HepG2 (cell line): ENCODE measurements around the gene CNKSR3. TPM values are rescaled to one million over a fixed set of nuclear protein-coding genes. Genes with fewer than 3 reads are reported as not detected.

ENCODE experiments used
- ATAC-seq: fragments of 200-7000 bp; cut with Tn5 transposase; 3 replicates; pipeline ENCODE4 v1.9.1; 2020; ENCODE audit warnings: mild to moderate bottlenecking, moderate library complexity
- BruUV-seq: library from RNA; stranded (reverse); fragments of 400-500 nt; replicated peaks from 2 replicates; lab custom pipeline; 2021; lab: Mats Ljungman, UMichigan
- CTCF ChIA-PET: fragments of 300-600 bp; formaldehyde crosslinking; extraction: SDS; loops from one replicate; lab custom pipeline; 2021; ENCODE audit warnings: low total read pairs, inconsistent platforms, low intra/inter-chr PET ratio; lab: Yijun Ruan, JAX
- POLR2A ChIA-PET: fragments of 350-600 bp; sonication (Branson Sonifier 250); formaldehyde crosslinking; loops from one replicate; lab custom pipeline; 2020; ENCODE audit warnings: antibody characterized with exemption, inconsistent platforms; lab: Yijun Ruan, JAX
- DNase-seq: peaks from one replicate; pipeline ENCODE4 v3.0.0-alpha.2; 2015; ENCODE audit warnings: low spot score
- FAIRE-seq: peaks from 3 replicates; lab custom pipeline; 2011; peaks lifted over from hg19 to GRCh38; lab: Jason Lieb, UNC
- H2AFZ ChIP-seq: one replicate; pipeline ENCODE4 v1.6.1; 2011; ENCODE audit warnings: low read length, inconsistent platforms
- H3K27ac ChIP-seq: fragments of 300-600 bp; 3 replicates; pipeline ENCODE4 v1.8.0; 2011; ENCODE audit warnings: mixed run types, mild to moderate bottlenecking, mixed read lengths, low read length, inconsistent platforms; ENCODE audit not compliant: insufficient read depth; ENCODE audit errors: extremely low read length
- H3K27me3 ChIP-seq, 2 experiments: fragments of 200-600 bp in 1 of 2; 2 replicates in 1 of 2; 3 replicates in 1 of 2; pipeline versions ENCODE4 v1.6.0 to v1.8.0; 2011; ENCODE audit warnings: low read length in 2 of 2, mild to moderate bottlenecking in 2 of 2, moderate library complexity in 2 of 2, inconsistent platforms in 1 of 2; ENCODE audit not compliant: insufficient read depth in 2 of 2, control insufficient read depth in 1 of 2
- H3K36me3 ChIP-seq, 2 experiments: fragments of 200-600 bp in 1 of 2; replicated peaks in 1 of 2; 2 replicates in 1 of 2; 3 replicates in 1 of 2; pipeline versions ENCODE4 v1.5.1 to v1.8.0; 2011; ENCODE audit warnings: low read length in 2 of 2, inconsistent platforms in 1 of 2; ENCODE audit not compliant: insufficient read depth in 2 of 2, control insufficient read depth in 1 of 2
- H3K4me1 ChIP-seq: 2 replicates; pipeline ENCODE4 v1.5.1; 2012; ENCODE audit warnings: low read length, inconsistent platforms; ENCODE audit not compliant: insufficient read depth
- H3K4me2 ChIP-seq: 2 replicates; pipeline ENCODE4 v1.6.0; 2011; ENCODE audit warnings: low read depth, low read length, inconsistent platforms
- H3K4me3 ChIP-seq, 3 experiments: fragments of 200-600 bp in 1 of 3; sonication (generic), shearing (Covaris generic) in 1 of 3; replicated peaks in 1 of 3; 2 replicates each; pipeline ENCODE4 v1.5.1; 2011 to 2016; ENCODE audit warnings: low read length in 3 of 3, inconsistent platforms in 2 of 3, low read depth in 2 of 3, mild to moderate bottlenecking in 2 of 3, control low read depth in 1 of 3, mixed read lengths in 1 of 3; ENCODE audit not compliant: insufficient read depth in 1 of 3
- H3K79me2 ChIP-seq: one replicate; pipeline ENCODE4 v1.6.1; 2011; ENCODE audit warnings: low read length, inconsistent platforms; ENCODE audit not compliant: insufficient read depth
- H3K9ac ChIP-seq: 2 replicates; pipeline ENCODE4 v1.6.0; 2011; ENCODE audit warnings: mild to moderate bottlenecking, low read depth, low read length, inconsistent platforms; ENCODE audit not compliant: insufficient read depth
- H3K9me3 ChIP-seq: 2 replicates; pipeline ENCODE4 v1.5.1; 2012; ENCODE audit warnings: mild to moderate bottlenecking, low read length
- H4K20me1 ChIP-seq: 2 replicates; pipeline ENCODE4 v1.6.0; 2011; ENCODE audit warnings: inconsistent platforms, mild to moderate bottlenecking, low read length, moderate library complexity; ENCODE audit not compliant: insufficient read depth
- ATF7 ChIP-seq, 2 experiments: fragments of 450-650 bp in 1 of 2; sonication (generic) in 1 of 2; formaldehyde crosslinking in 1 of 2; IDR thresholded peaks; 2 replicates each; pipeline versions ENCODE4 v1.4.0 to v1.6.1; 2016 to 2020; ENCODE audit warnings: antibody characterized with exemption in 1 of 2, mild to moderate bottlenecking in 1 of 2, missing genetic modification reagents in 1 of 2
- IRX3 ChIP-seq: sonication (generic); formaldehyde crosslinking; IDR thresholded peaks from 2 replicates; pipeline ENCODE4 v1.8.1; 2023; ENCODE audit warnings: mild to moderate bottlenecking, low read depth, missing genetic modification reagents, borderline replicate concordance
- NFIC ChIP-seq: IDR thresholded peaks from 2 replicates; pipeline ENCODE4 v1.6.1; 2012; ENCODE audit warnings: mild to moderate bottlenecking, low read length, inconsistent platforms
- SCMH1 ChIP-seq: sonication (generic); formaldehyde crosslinking; IDR thresholded peaks from 2 replicates; pipeline ENCODE4 v1.9.0; 2021; ENCODE audit warnings: missing genetic modification reagents, mild to moderate bottlenecking, borderline replicate concordance
- TP53 ChIP-seq: sonication (generic); formaldehyde crosslinking; conservative IDR thresholded peaks from 2 replicates; pipeline ENCODE4 v1.4.0; 2020; ENCODE audit warnings: missing genetic modification reagents
- ZBTB7B ChIP-seq: sonication (generic); formaldehyde crosslinking; IDR thresholded peaks from 2 replicates; pipeline ENCODE4 v1.4.0; 2020; ENCODE audit warnings: missing genetic modification reagents
- ZFP62 ChIP-seq: sonication (generic); formaldehyde crosslinking; IDR thresholded peaks from 2 replicates; pipeline ENCODE4 v1.4.0; 2020; ENCODE audit warnings: missing genetic modification reagents
- ZNF446 ChIP-seq: sonication (generic); formaldehyde crosslinking; IDR thresholded peaks from 2 replicates; pipeline ENCODE4 v1.5.0; 2020; ENCODE audit warnings: mild to moderate bottlenecking, missing genetic modification reagents
- ZSCAN21 ChIP-seq: sonication (generic); formaldehyde crosslinking; IDR thresholded peaks from 2 replicates; pipeline ENCODE4 v1.8.0; 2022; ENCODE audit warnings: mild to moderate bottlenecking, missing genetic modification reagents, moderate library complexity, borderline replicate concordance
- WGBS: methylation state at CpG from one replicate; pipeline ENCODE4 v1.1.6; 2017; ENCODE audit warnings: low lambda C conversion rate; 5-methylcytosine and 5-hydroxymethylcytosine counted together
- in situ Hi-C: cut with HindIII; loops from 2 replicates; pipeline ENCODE4 v1.10.0; 2017; ENCODE audit warnings: low pct_unique_long_range_greater_than_20kb; ENCODE audit not compliant: extremely low pct_ligation_motif_present
- intact Hi-C: fragments of 100-400 bp; cut with micrococcal nuclease; formaldehyde crosslinking; loops from one replicate; pipeline ENCODE4 v1.10.0; 2022; ENCODE audit not compliant: unreplicated experiment
- polyA plus RNA-seq, 8 experiments: library from polyadenylated mRNA; depleted of rRNA in 3 of 8; stranded (reverse) in 7 of 8; unstranded in 1 of 8; fragments of >200 nt; fragmentation: Illumina TruSeq in 4 of 8; extraction: Trizol in 4 of 8; gene quantifications; 2 replicates each; pipeline versions ENCODE4 v1.2.1 to v1.2.3, GENCODE V29; 2011 to 2016; ENCODE audit warnings: low read depth in 4 of 8, missing spikeins in 1 of 8, mixed read lengths in 1 of 8; ENCODE audit not compliant: insufficient read depth in 1 of 8
- total RNA-seq, 5 experiments: library from RNA; depleted of rRNA; stranded (reverse); fragments of >200 nt; fragmentation: Illumina TruSeq; extraction: Trizol; gene quantifications; 2 replicates each; pipeline ENCODE4 v1.2.3, GENCODE V29; 2016; ENCODE audit warnings: low read depth in 1 of 5
- TF ChIP-seq, protein P1 (sequence below): sonication (generic); formaldehyde crosslinking; IDR thresholded peaks from 2 replicates; pipeline ENCODE4 v1.4.0; 2020; ENCODE audit warnings: mild to moderate bottlenecking, low read depth, missing genetic modification reagents

CNKSR3 gene
- total and polyA plus RNA-seq, 2 of the 13 experiments (the other 11 are each of a cell fraction or from before 2014, with no cell fraction given), result 9.2 to 38.6 TPM

- FAIRE-seq, result no peak
- CTCF ChIA-PET, result no interaction called here
- POLR2A ChIA-PET, result no interaction called here
Observed at GRCh38 chr6:154558513-154558912, 48.0 kb upstream of the CNKSR3 start.

DNA sequence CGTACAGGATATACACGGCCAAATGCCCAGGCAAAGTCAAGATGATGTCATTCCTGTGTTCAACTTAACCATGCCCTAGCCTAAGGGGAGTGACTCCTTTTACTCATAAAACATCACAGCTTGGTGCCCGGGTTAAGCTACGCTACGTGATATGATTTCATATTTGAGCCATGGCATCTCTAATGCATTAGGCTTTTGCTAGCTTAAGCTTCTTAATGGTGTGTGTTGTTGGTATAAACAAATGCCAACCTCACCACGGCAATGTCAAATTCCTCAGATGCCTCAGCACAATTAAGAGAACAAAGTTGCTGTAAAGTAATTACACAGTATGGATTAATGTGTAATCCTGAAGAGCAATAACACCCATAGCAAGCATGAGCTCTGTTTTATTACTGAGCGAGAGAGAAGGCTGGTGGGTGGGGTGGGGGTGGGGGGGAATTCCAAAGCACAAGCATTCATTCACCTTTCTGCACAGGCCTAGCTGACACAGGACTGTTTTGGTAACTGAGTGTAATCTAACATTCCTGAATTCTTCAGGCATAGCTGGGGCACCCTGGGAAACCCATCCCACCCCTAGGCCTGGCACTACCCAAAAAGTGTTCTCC lies 44.7 kb upstream of the CNKSR3 start:
- Histone ChIP-seq H3K4me3 (no peak overlapping the region), H3K4me2 (no peak overlapping the region), H3K4me1 (peaks cover 9% of the 10 kb centered on the region; the same call in 1 of the 2 replicates), H3K9me3 (no peaks in the 10 kb centered on the region), H4K20me1 (no peaks in the 10 kb centered on the region), H3K27ac (no peak overlapping the region), H3K9ac (no peak overlapping the region), H3K79me2 (no peaks in the 10 kb centered on the region), H3K36me3 (no peaks in the 10 kb centered on the region), H2AFZ (no peak overlapping the region), H3K27me3 (peaks cover 0 to 1% of the 10 kb centered on the region in 2 experiments; a peak in 2 of 5 replicates)
- BruUV-seq, result no TSS peak
- no peak for DNase-seq
- CTCF ChIA-PET, result no interaction called here
- WGBS, result 12% methylated on average over 7 of the region's 7 CpGs
- intact Hi-C loops, result no loop called here
- POLR2A ChIA-PET, result no interaction called here
- peak; percentile 41; the same call in 2 of the 3 replicates for ATAC-seq
- TF ChIP-seq ATF7 (IDR thresholded peaks at IDR 0.05) (peak; percentile 64; the same call in 1 of the 2 replicates), ATF7 (CRISPR knock-in tag; IDR thresholded peaks at IDR 0.05) (no peak), IRX3 (no peak)
- FAIRE-seq, result no peak
- in situ Hi-C loops, result no loop called here

More at GRCh38 chr6:154558513-154558912, 48.0 kb upstream of the CNKSR3 start:
- intact Hi-C loops, result no loop called here
- WGBS, result 70% methylated on average over 6 of the region's 6 CpGs
- Histone ChIP-seq H4K20me1 (no peaks in the 10 kb centered on the region), H3K9ac (no peak overlapping the region), H3K4me2 (no peak overlapping the region), H3K4me3 (no peak overlapping the region), H2AFZ (no peak overlapping the region), H3K4me1 (peaks cover 9% of the 10 kb centered on the region; the same call in 1 of the 2 replicates), H3K36me3 (no peaks in the 10 kb centered on the region), H3K79me2 (no peaks in the 10 kb centered on the region), H3K9me3 (no peaks in the 10 kb centered on the region), H3K27ac (no peak overlapping the region), H3K27me3 (peaks cover 3 to 14% of the 10 kb centered on the region in 2 experiments; a peak in 3 of 5 replicates)
- no peak for DNase-seq
- no peak for ATAC-seq
- BruUV-seq, result no TSS peak
- no peak for TF ChIP-seq ZBTB7B (CRISPR knock-in tag)
- TF ChIP-seq ZNF446 (CRISPR knock-in tag), result no peak
- no peak for TF ChIP-seq TP53
- TF ChIP-seq NFIC, result no peak
- no peak for TF ChIP-seq ZFP62 (CRISPR knock-in tag)
- TF ChIP-seq, protein P1, sequence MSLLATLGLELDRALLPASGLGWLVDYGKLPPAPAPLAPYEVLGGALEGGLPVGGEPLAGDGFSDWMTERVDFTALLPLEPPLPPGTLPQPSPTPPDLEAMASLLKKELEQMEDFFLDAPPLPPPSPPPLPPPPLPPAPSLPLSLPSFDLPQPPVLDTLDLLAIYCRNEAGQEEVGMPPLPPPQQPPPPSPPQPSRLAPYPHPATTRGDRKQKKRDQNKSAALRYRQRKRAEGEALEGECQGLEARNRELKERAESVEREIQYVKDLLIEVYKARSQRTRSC, result no peak
- TF ChIP-seq SCMH1 (CRISPR knock-in tag), result no peak
- no peak for TF ChIP-seq ZSCAN21 (CRISPR knock-in tag)
- in situ Hi-C loops, result no loop called here
